Naive B cell (primary cell): ENCODE data around the gene NSFL1C. TPM values are rescaled to one million over a fixed set of nuclear protein-coding genes. Genes with fewer than 3 reads are reported as not detected.

Source experiments
- ATAC-seq, 2 donors: fragments of 150-1000 bp; cut with Tn5 transposase; 2 replicates each; pipeline ENCODE4 v1.10.0; 2021; ENCODE audit warnings: low read depth in 2 of 2, mild to moderate bottlenecking in 2 of 2, moderate library complexity in 2 of 2
- DNase-seq: peaks from one replicate; pipeline ENCODE4 v3.0.0; 2022
- H3K27ac Mint-ChIP-seq, 6 donors: one replicate each; pipeline ENCODE4 v1.8.0; 2020 to 2022; ENCODE audit warnings: mild to moderate bottlenecking in 6 of 6, mixed read lengths in 6 of 6, moderate library complexity in 5 of 6, inconsistent platforms in 2 of 6
- H3K27me3 Mint-ChIP-seq, 3 donors: one replicate each; pipeline ENCODE4 v1.8.0; 2021 to 2022; ENCODE audit warnings: mixed read lengths in 3 of 3, mild to moderate bottlenecking in 1 of 3
- H3K36me3 Mint-ChIP-seq, 2 donors: one replicate each; pipeline ENCODE4 v1.8.0; 2020 to 2022; ENCODE audit warnings: mixed read lengths in 2 of 2, inconsistent platforms in 1 of 2, mild to moderate bottlenecking in 1 of 2
- H3K4me1 Mint-ChIP-seq, 3 donors: one replicate each; pipeline ENCODE4 v1.8.0; 2020 to 2022; ENCODE audit warnings: mixed read lengths in 3 of 3, inconsistent platforms in 1 of 3, mild to moderate bottlenecking in 1 of 3, moderate library complexity in 1 of 3
- H3K4me3 Mint-ChIP-seq, 8 donors: one replicate each; pipeline ENCODE4 v1.8.0; 2020 to 2022; ENCODE audit warnings: mild to moderate bottlenecking in 8 of 8, mixed read lengths in 8 of 8, moderate library complexity in 8 of 8, inconsistent platforms in 2 of 8
- H3K9me3 Mint-ChIP-seq, 7 donors: one replicate each; pipeline ENCODE4 v1.8.0; 2020 to 2022; ENCODE audit warnings: mixed read lengths in 7 of 7, mild to moderate bottlenecking in 5 of 7, inconsistent platforms in 2 of 7, moderate library complexity in 1 of 7
- polyA plus RNA-seq, 6 donors: library from polyadenylated mRNA; unstranded; fragments of 300-500 nt; fragmentation: Illumina TruSeq; gene quantifications; one replicate each; pipeline ENCODE4 v1.2.3, GENCODE V29; 2021; ENCODE audit warnings: low read depth in 6 of 6

NSFL1C gene
- polyA plus RNA-seq, 6 donors from 2014 or later = 108 to 134 (median 123) TPM

DNA sequence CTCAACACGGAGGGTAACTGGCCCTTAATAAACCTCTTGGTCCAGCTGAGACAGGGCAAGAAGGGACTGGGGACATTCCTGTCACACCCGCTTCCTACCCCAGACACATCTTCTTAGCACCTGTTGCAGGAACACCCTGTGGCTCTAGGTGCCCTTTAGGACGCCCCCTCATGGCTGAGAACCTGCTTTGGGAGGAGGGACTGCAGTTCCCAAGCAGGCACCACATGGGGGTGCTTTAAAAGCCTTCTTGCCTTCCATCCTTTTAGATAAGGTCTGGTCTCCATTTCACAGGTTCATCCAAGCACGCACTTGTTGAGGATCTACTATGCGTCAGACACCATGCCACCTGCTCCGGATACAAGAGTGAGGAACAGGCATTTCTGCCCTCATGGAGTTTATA lies 26.6 kb downstream of the NSFL1C start:
- no peaks in the 10 kb centered on the region for H3K27me3 Mint-ChIP-seq
- ATAC-seq (peak in 1 of 2 donors; percentile 20), DNase-seq (no peak)
- H3K27ac Mint-ChIP-seq = peak overlapping the region in 2 of 6 donors; percentile 25 to 52
- no peaks in the 10 kb centered on the region for H3K9me3 Mint-ChIP-seq
- H3K4me1 Mint-ChIP-seq = peaks cover 13 to 21% (median 14%) of the 10 kb centered on the region in 3 donors
- H3K4me3 Mint-ChIP-seq = peak overlapping the region in 1 of 8 donors; percentile 15
- peaks cover 16 to 18% of the 10 kb centered on the region in 2 donors for H3K36me3 Mint-ChIP-seq

DNA sequence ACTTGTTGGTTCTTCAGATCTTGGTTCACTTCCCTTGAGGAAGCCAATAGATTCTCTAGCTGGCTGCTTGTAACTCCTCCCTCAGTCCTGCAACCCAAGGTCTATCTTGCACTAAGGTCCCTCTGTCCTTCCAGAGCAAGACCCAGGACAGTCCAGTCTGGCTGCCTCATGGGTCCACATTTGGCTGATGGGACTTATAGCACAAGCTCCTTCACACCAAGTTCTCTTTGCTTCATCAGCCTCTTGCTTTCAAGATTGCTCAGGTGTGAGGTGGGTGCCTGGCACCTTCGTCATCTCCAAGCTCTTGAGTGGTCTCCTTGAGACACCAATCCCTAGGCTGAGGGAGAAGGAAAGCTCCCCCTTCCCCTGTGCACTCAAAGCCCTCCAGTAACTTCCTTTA lies 28.3 kb downstream of the NSFL1C start:
- Mint-ChIP-seq H3K4me3 (no peak overlapping the region), H3K9me3 (no peaks in the 10 kb centered on the region), H3K36me3 (peaks cover 8 to 10% of the 10 kb centered on the region in 2 donors), H3K4me1 (peaks cover 22 to 37% (median 24%) of the 10 kb centered on the region in 3 donors), H3K27me3 (no peaks in the 10 kb centered on the region), H3K27ac (no peak overlapping the region)
- DNase-seq (no peak), ATAC-seq (no peak)

DNA sequence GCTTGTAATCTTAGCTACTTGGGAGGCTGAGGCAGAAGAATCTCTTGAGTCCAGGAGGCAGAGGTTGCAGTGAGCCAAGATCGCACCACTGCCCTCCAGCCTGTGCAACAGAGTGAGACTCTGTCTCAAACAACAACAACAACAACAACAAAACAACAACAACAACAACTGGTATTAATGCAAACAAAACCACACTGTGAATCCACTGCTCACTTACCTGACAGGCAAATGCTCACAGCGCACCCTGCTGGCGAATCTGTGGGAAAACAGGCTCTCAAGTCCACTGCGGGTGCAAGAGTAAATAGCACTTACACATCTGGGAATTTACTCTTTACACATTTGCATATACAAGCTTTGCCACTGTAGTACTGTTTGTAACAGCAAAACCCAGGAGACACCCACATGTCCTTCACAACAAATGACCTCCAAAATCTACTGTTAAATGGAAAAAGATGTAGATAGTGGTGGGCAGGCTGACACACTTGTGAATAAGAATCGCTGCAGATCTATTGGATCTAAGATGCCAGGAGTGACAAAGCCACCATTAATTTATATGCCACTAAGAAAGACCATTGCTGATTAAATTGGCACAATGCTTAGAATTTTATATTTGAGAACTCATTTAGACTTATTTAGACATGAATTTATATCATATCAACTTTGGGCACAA lies 29.3 kb downstream of the NSFL1C start:
- H3K4me1 Mint-ChIP-seq = peaks cover 24 to 39% (median 27%) of the 10 kb centered on the region in 3 donors
- H3K27ac Mint-ChIP-seq = peak overlapping the region in 4 of 6 donors; percentile 48 to 90 (median 60)
- peak overlapping the region in 1 of 8 donors; percentile 45 for H3K4me3 Mint-ChIP-seq
- ATAC-seq = peak; percentile 43 to 60
- peak; percentile 66 for DNase-seq
- H3K27me3 Mint-ChIP-seq = no peaks in the 10 kb centered on the region
- peaks cover 8 to 9% of the 10 kb centered on the region in 2 donors for H3K36me3 Mint-ChIP-seq
- H3K9me3 Mint-ChIP-seq = no peaks in the 10 kb centered on the region

DNA sequence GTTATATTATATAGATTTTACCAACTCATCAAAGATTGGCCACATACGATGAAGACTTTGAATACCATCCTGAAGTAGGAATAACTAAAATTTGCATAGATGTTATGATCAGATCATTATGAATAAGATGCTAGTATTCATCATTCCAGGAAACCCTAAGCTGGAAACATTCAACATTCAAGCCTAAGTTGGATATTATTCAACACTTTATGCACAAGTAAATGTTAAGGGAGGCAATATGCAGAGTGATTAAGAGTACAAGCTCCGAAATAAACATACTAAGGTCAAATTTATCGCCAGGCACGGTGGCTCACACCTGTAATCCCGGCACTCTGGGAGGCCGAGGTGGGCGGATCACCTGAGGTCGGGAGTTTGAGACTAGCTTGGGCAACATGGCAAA lies 30.4 kb downstream of the NSFL1C start:
- Mint-ChIP-seq H3K4me3 (no peak overlapping the region), H3K4me1 (peaks cover 33 to 45% (median 34%) of the 10 kb centered on the region in 3 donors), H3K36me3 (no peaks in the 10 kb centered on the region), H3K9me3 (no peaks in the 10 kb centered on the region), H3K27ac (no peak overlapping the region), H3K27me3 (no peaks in the 10 kb centered on the region)
- ATAC-seq (no peak), DNase-seq (no peak)

DNA sequence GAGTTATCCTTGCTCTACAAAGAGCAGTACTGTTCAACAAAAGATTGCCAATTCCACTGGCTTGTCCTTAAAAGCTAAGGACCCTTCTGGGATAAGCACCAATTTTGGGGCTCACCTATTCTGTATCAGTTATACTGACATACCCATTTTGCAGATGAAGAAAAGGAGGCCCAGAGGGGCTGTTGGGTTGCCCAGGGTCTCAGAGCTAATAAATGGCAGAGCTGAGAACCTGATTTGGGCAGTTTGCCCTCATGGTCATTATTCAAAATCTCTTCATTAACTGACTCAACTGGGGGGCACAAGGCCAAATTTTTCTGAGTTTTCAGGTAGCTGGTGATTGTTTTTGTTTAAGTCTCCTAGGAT lies 31.3 kb downstream of the NSFL1C start:
- peak overlapping the region in 2 of 8 donors; percentile 36 to 74 for H3K4me3 Mint-ChIP-seq
- ATAC-seq (no peak), DNase-seq (no peak)
- no peaks in the 10 kb centered on the region for H3K27me3 Mint-ChIP-seq
- peak overlapping the region in 5 of 6 donors; percentile 54 to 84 (median 66) for H3K27ac Mint-ChIP-seq
- no peaks in the 10 kb centered on the region for H3K9me3 Mint-ChIP-seq
- no peaks in the 10 kb centered on the region for H3K36me3 Mint-ChIP-seq
- peaks cover 36 to 48% (median 36%) of the 10 kb centered on the region in 3 donors for H3K4me1 Mint-ChIP-seq

DNA sequence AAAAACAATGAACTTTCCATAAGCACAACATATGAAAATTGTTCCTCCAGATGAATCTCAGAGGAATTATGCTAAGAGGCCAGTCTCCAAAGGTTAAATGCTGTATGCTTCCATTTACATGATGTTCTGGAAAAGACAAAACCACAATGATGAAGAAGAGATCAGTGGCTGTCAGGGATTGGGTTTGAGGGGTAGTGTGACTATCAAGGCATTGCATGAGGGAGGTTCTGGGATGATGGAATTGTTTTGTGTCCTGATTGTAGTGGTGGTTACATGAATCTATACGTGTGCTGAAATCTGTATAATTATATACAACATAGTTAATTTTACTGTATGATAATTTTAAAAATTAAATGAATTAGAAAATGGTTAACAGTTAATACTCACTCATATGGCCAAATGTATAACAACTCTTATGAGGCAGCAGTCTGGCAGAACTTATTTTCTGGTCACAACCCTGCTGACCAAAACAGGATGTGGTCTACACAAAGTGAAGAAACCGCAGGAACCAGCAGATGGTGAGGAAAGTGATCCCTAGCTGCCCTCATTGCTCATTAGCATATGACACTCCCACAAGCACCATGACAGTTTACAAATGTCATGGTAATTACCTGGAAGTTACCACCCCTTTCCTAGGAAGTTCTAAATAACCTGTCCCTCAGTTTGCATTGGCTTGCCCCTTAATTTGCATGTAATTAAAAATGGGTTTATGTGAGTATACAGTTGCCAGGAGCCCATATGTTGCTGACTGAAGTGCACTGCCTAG lies 31.9 kb downstream of the NSFL1C start:
- ATAC-seq (peak; percentile 93 to 95), DNase-seq (peak; percentile 77)
- Mint-ChIP-seq H3K4me3 (peak overlapping the region in 7 of 8 donors; percentile 19 to 78 (median 36)), H3K4me1 (peaks cover 36 to 48% (median 36%) of the 10 kb centered on the region in 3 donors), H3K9me3 (no peaks in the 10 kb centered on the region), H3K27me3 (no peaks in the 10 kb centered on the region), H3K27ac (peak overlapping the region; percentile 36 to 86 (median 62)), H3K36me3 (no peaks in the 10 kb centered on the region)

DNA sequence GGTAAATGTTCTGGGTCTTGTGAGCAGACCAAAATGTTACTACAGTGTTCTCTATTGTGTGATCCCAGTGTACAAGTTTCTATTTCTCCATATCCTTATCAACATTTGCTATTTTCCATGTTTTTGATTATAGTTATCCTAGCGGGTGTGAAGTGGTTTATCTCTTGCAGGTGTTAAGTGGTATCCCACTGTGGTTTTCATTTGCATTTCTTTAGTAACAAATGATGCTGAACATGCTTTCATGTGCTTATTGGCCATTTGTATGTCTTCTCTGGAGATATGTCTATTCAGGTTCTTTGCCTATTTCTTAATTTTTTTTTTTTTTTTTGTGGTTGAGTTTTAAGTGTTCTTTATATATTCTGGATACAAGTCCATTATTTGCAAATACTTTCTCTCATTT lies 35.5 kb downstream of the NSFL1C start:
- H3K27ac Mint-ChIP-seq = peak overlapping the region in 1 of 6 donors; percentile 26
- H3K4me3 Mint-ChIP-seq = no peak overlapping the region
- H3K27me3 Mint-ChIP-seq = no peaks in the 10 kb centered on the region
- no peaks in the 10 kb centered on the region for H3K9me3 Mint-ChIP-seq
- H3K36me3 Mint-ChIP-seq = no peaks in the 10 kb centered on the region
- DNase-seq (no peak), ATAC-seq (no peak)
- peaks cover 30 to 37% (median 33%) of the 10 kb centered on the region in 3 donors for H3K4me1 Mint-ChIP-seq

DNA sequence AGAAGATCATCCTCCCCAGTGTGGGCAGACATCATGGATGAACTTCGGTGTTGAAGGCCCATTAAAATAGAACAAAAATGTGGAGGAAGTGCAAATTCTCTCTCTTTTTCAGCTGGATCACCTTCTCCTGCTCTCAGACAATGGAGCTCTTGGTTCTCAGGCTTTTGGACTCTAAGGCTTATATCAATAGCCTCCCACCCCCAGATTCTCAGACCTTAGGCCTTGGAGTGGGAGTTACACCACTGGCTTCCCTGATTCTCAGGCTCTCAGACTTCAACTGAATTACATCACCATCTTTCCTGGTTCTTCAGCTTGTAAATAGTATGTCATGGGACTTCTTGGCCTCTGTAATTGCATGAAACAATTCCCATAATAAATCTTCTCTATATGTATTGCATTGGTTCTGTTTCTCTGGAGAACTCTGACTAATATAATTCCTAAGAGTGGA lies 36.6 kb downstream of the NSFL1C start:
- ATAC-seq (no peak), DNase-seq (no peak)
- Mint-ChIP-seq H3K36me3 (no peaks in the 10 kb centered on the region), H3K9me3 (no peaks in the 10 kb centered on the region), H3K27me3 (no peaks in the 10 kb centered on the region), H3K4me3 (no peak overlapping the region), H3K4me1 (peaks cover 23 to 27% (median 27%) of the 10 kb centered on the region in 3 donors), H3K27ac (no peak overlapping the region)

DNA sequence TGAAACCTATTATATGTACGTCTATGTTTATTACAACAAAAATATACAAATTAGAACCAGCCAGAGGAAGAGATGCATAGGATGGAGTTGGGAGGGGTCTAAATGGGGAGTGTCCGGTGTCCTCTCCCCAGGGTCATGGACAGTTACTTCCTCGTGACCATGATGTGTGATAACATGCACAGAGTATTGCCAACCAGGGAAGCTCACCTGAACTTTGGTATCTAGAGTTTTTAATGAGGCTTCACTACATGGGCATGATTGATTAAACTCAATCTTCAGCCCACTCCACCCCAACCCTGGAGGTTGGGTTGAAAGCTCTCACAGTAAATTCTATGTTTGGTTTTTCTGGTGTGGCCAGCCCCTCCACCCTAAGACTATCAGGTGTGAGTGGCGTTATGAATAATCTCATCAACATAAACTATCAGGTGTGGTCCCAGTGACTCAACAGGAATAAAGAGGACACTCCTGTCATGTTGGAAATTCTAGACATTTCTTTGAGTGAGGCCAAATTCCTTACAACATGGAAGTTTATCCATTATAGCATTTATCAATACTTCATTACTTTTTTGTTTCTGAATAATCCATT lies 37.4 kb downstream of the NSFL1C start:
- Mint-ChIP-seq H3K36me3 (no peaks in the 10 kb centered on the region), H3K9me3 (no peaks in the 10 kb centered on the region), H3K4me1 (peaks cover 15 to 19% (median 19%) of the 10 kb centered on the region in 3 donors), H3K4me3 (no peak overlapping the region), H3K27me3 (no peaks in the 10 kb centered on the region), H3K27ac (no peak overlapping the region)
- no peak for DNase-seq
- ATAC-seq = no peak

DNA sequence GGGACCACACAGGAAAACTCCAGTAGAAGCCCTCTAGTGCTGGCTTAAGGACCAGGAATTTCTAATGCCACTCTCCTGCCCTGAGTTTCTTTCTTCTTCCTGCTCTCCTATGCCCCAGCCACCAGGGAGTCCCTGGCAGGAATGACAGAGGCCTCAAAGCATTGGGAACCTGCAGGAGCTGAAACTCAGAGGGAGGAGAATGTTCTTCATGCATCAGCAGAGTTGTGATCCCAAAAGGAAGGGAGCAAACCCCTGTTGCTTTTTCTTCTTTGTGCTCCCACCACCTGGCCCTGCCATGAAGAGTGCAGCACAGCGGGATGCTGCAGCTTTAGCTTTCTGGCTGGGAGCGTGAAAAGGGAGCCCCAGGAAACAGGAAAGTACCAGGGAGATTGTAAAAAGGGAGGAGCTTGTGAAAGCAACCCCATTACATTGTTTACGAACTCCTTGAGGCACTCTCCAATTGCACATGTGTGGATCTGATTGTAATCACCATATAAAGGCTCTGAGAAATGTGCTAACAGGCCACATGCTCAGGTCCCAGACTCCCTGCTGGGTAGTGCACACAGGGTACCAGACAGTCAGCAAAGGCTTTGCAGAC lies 39.1 kb downstream of the NSFL1C start:
- no peak for DNase-seq
- no peaks in the 10 kb centered on the region for H3K36me3 Mint-ChIP-seq
- peaks cover 0 to under 1% (median 0%) of the 10 kb centered on the region in 3 donors for H3K27me3 Mint-ChIP-seq
- ATAC-seq = no peak
- peak overlapping the region in 1 of 6 donors; percentile 34 for H3K27ac Mint-ChIP-seq
- H3K9me3 Mint-ChIP-seq = peaks cover 0 to 4% (median 0%) of the 10 kb centered on the region in 7 donors
- H3K4me3 Mint-ChIP-seq = no peak overlapping the region
- H3K4me1 Mint-ChIP-seq = peaks cover 9 to 15% (median 12%) of the 10 kb centered on the region in 3 donors

DNA sequence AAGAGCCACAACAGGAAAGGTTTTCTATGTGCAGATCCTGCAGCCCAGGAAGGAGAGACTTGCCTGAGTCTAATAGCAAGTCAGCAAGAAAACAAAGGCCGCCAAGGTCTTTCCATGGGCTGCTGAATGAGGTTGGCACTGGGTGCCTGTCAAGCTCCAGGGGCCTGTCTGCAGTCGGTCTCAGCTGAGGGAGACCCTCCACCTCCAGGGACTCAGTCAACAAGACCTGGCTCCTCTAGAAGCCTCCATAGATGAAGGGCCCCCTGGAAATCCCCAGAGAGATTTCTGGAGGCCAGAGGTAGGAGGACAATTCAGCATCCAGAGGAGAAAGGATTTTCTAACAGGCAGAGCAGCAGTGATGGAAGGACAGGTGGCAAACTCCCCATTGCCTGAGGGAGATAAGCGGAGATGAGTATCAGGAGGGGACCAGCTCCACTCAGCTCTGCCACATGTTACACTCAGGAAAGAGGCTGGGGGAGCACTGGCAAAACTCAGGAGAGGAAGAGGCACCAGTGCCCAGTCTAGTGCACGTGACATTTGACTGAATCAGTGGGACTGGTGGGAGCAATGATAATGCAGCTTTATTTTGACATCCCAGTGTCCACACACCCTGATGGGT lies 40.3 kb downstream of the NSFL1C start:
- Mint-ChIP-seq H3K9me3 (peaks cover 0 to 10% (median 4%) of the 10 kb centered on the region in 7 donors), H3K4me1 (peaks cover 3 to 4% (median 4%) of the 10 kb centered on the region in 3 donors), H3K27ac (peak overlapping the region in 1 of 6 donors; percentile 73), H3K36me3 (peaks cover 0 to 3% of the 10 kb centered on the region in 2 donors), H3K4me3 (no peak overlapping the region), H3K27me3 (peaks cover 0 to 9% (median 8%) of the 10 kb centered on the region in 3 donors)
- no peak for DNase-seq
- ATAC-seq = no peak

DNA sequence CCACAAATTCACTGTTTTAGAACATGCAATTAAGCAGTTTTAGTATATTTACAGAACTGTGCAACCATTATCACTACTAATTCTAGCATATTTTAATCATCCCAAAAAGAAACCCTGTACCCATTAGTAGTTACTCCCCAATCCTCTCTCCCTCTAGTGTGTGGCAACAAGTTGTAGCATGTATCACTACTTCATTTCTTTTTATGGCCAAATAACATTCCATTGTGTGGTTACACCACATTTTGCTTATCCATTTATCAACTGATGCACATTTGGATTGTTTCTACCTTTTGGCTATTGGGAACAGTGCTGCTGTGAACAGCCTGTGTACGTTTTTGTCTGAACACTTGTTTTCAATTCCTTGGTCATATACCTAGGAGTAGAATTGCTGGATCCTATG lies 42.3 kb downstream of the NSFL1C start:
- DNase-seq (no peak), ATAC-seq (no peak)
- Mint-ChIP-seq H3K36me3 (peaks cover 0 to 3% of the 10 kb centered on the region in 2 donors), H3K27me3 (peaks cover 0 to 9% (median 8%) of the 10 kb centered on the region in 3 donors), H3K9me3 (peaks cover 0 to 30% (median 17%) of the 10 kb centered on the region in 7 donors), H3K27ac (no peak overlapping the region), H3K4me3 (no peak overlapping the region), H3K4me1 (no peaks in the 10 kb centered on the region)
